Measurements from ENCODE around the gene ATXN2. TPM values are rescaled to one million over a fixed set of nuclear protein-coding genes. Genes with fewer than 3 reads are reported as not detected.
A peak's percentile ranks its signal among the peaks of the same experiment; 100 is the strongest.

The ATXN2 gene
- total RNA-seq, 1 donor from 2014 or later, result 34.2 TPM

GRCh38 chr12:111426344-111427185 lies 172.6 kb downstream of the ATXN2 start:
- no peak overlapping the region for H3K4me3 ChIP-seq
- H3K4me3 Mint-ChIP-seq, result no peak overlapping the region
- no peak overlapping the region for H3K4me2 ChIP-seq
- no peak overlapping the region for H3K27ac Mint-ChIP-seq
- no peak overlapping the region for H2AFZ ChIP-seq (replicated peaks)
- H3K9me3 Mint-ChIP-seq, result no peaks in the 10 kb centered on the region
- TF ChIP-seq EZH2phosphoT487 (IDR thresholded peaks at IDR 0.05) (no peak), CTCF (IDR thresholded peaks at IDR 0.05) (no peak), EZH2 (IDR thresholded peaks at IDR 0.05) (no peak)
- H3K36me3 Mint-ChIP-seq, result no peaks in the 10 kb centered on the region
- H3K4me1 ChIP-seq, result peaks cover 19% of the 10 kb centered on the region
- peaks cover 7% of the 10 kb centered on the region for H3K27me3 Mint-ChIP-seq (ENCODE audit: insufficient read depth, low read depth)
- no peaks in the 10 kb centered on the region for H3K27me3 ChIP-seq
- H3F3A ChIP-seq (ENCODE audit: low read depth), result no peaks in the 10 kb centered on the region
- H3K4me1 Mint-ChIP-seq, result peaks cover 15% of the 10 kb centered on the region
- no peaks in the 10 kb centered on the region for H3K9me3 ChIP-seq (ENCODE audit: low read depth)
- H3K9ac ChIP-seq, result no peak overlapping the region
- DNase-seq (ENCODE audit: low spot score), result no peak
- H3K36me3 ChIP-seq, result no peaks in the 10 kb centered on the region
- no peaks in the 10 kb centered on the region for H3K79me2 ChIP-seq (ENCODE audit: low read depth)
- H4K20me1 ChIP-seq (ENCODE audit: low read depth), result peaks cover 13% of the 10 kb centered on the region
- H3K27ac ChIP-seq, result no peak overlapping the region

- H3K36me3 Mint-ChIP-seq, result no peaks in the 10 kb centered on the region
- TF ChIP-seq CTCF (IDR thresholded peaks at IDR 0.05), result no peak
- no peak for TF ChIP-seq EZH2phosphoT487 (IDR thresholded peaks at IDR 0.05)
- no peak for TF ChIP-seq EZH2 (IDR thresholded peaks at IDR 0.05)
- Histone ChIP-seq H2AFZ (replicated peaks) (no peak overlapping the region), H3F3A (ENCODE audit: low read depth) (no peaks in the 10 kb centered on the region), H3K36me3 (no peaks in the 10 kb centered on the region), H4K20me1 (ENCODE audit: low read depth) (peaks cover 13% of the 10 kb centered on the region), H3K9me3 (ENCODE audit: low read depth) (no peaks in the 10 kb centered on the region), H3K9ac (no peak overlapping the region), H3K4me1 (peaks cover 14% of the 10 kb centered on the region), H3K4me3 (no peak overlapping the region), H3K27ac (no peak overlapping the region), H3K27me3 (no peaks in the 10 kb centered on the region), H3K79me2 (ENCODE audit: low read depth) (no peaks in the 10 kb centered on the region), H3K4me2 (no peak overlapping the region)
- H3K27ac Mint-ChIP-seq, result no peak overlapping the region
- H3K9me3 Mint-ChIP-seq, result no peaks in the 10 kb centered on the region
- peaks cover 10% of the 10 kb centered on the region for H3K4me1 Mint-ChIP-seq
- H3K27me3 Mint-ChIP-seq (ENCODE audit: insufficient read depth, low read depth), result peaks cover 10% of the 10 kb centered on the region
- H3K4me3 Mint-ChIP-seq, result no peak overlapping the region
- no peak for DNase-seq (ENCODE audit: low spot score)
These were observed 173.5 kb downstream of the ATXN2 start for GRCh38 chr12:111425655-111426054.

DNA sequence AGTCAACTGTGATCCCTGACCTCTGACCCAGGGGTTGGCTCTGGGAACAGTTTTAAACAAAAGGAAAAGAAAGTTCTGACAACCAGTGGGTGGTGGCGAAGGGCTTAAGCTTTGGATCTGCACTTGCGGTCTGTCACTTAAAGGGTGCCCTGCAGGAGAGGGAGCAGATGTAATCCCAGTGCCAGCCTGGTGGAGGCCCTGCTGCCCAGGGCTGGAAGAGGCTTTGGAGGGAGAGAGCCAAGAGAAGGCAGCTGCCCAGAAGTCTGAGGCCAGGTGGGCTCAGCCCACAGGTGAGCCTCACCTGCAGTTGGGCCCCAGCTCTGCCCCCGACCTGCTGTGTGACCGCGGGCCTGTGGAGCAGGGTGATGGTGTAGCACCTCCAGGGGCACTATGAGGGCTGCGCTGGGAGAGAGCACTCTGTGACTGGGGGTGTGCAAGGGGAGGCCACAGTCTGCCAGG lies 174.3 kb downstream of the ATXN2 start:
- Mint-ChIP-seq H3K4me3 (no peak overlapping the region), H3K27ac (no peak overlapping the region), H3K9me3 (no peaks in the 10 kb centered on the region), H3K27me3 (ENCODE audit: insufficient read depth, low read depth) (peaks cover 8% of the 10 kb centered on the region), H3K36me3 (no peaks in the 10 kb centered on the region), H3K4me1 (peaks cover 10% of the 10 kb centered on the region)
- Histone ChIP-seq H3K27ac (no peak overlapping the region), H3K4me3 (no peak overlapping the region), H3K9ac (no peak overlapping the region), H4K20me1 (ENCODE audit: low read depth) (peaks cover 13% of the 10 kb centered on the region), H3K4me2 (no peak overlapping the region), H3K9me3 (ENCODE audit: low read depth) (no peaks in the 10 kb centered on the region), H3K4me1 (peaks cover 14% of the 10 kb centered on the region), H3F3A (ENCODE audit: low read depth) (no peaks in the 10 kb centered on the region), H3K27me3 (no peaks in the 10 kb centered on the region), H3K36me3 (no peaks in the 10 kb centered on the region), H3K79me2 (ENCODE audit: low read depth) (no peaks in the 10 kb centered on the region), H2AFZ (replicated peaks) (no peak overlapping the region)
- TF ChIP-seq EZH2phosphoT487 (IDR thresholded peaks at IDR 0.05), result no peak
- TF ChIP-seq CTCF (IDR thresholded peaks at IDR 0.05), result peak; percentile 37
- no peak for TF ChIP-seq EZH2 (IDR thresholded peaks at IDR 0.05)
- peak; percentile 53 for DNase-seq (ENCODE audit: low spot score)

Data from neural progenitor cell (in vitro differentiated cells).